HG03108 (cell line): ENCODE measurements around the gene PSKH1.
"Not testable (repeated sequence)": the region's sequence is repeated elsewhere in the genome, so short reads cannot be mapped to it uniquely, and the experiment has no call there.

ENCODE experiments used
- ATAC-seq: cut with Tn5 transposase; IDR thresholded peaks from one replicate; pipeline ENCODE4 v1.9.1; 2021; ENCODE audit warnings: moderate library complexity; ENCODE audit not compliant: unreplicated experiment

Gene PSKH1

GRCh38 chr16:67885976-67886375 lies 7.1 kb upstream of the PSKH1 start:
- ATAC-seq = no peak

- no peak for ATAC-seq
These were observed 6.7 kb upstream of the PSKH1 start for GRCh38 chr16:67886387-67886786.

- ATAC-seq = no peak
These were observed 4.7 kb upstream of the PSKH1 start for GRCh38 chr16:67888331-67888730.

- no peak for ATAC-seq
These were observed 679 bp upstream of the PSKH1 start for GRCh38 chr16:67892375-67892774.

- ATAC-seq = no peak
These were observed 817 bp downstream of the PSKH1 start for GRCh38 chr16:67893743-67894399.

- ATAC-seq = no peak
These were observed 4.2 kb downstream of the PSKH1 start for GRCh38 chr16:67897231-67897630.

GRCh38 chr16:67901734-67902133 lies 8.7 kb downstream of the PSKH1 start:
- no peak for ATAC-seq

GRCh38 chr16:67902831-67903230 lies 9.8 kb downstream of the PSKH1 start:
- no peak for ATAC-seq

- no peak for ATAC-seq
These were observed 14.5 kb downstream of the PSKH1 start for GRCh38 chr16:67907397-67908180.

GRCh38 chr16:67909056-67909742 lies 16.1 kb downstream of the PSKH1 start:
- ATAC-seq = no peak

GRCh38 chr16:67910158-67910557 lies 17.1 kb downstream of the PSKH1 start:
- no peak for ATAC-seq

- no peak for ATAC-seq
These were observed 21.9 kb downstream of the PSKH1 start for GRCh38 chr16:67914758-67915495.

- ATAC-seq = not testable (repeated sequence)
These were observed 22.4 kb downstream of the PSKH1 start for GRCh38 chr16:67915496-67915769.

- no peak for ATAC-seq
These were observed 23.0 kb downstream of the PSKH1 start for GRCh38 chr16:67915831-67916723.

GRCh38 chr16:67917140-67917851 lies 24.2 kb downstream of the PSKH1 start:
- ATAC-seq = no peak

- no peak for ATAC-seq
These were observed 24.8 kb downstream of the PSKH1 start for GRCh38 chr16:67917852-67918236.

GRCh38 chr16:67919622-67920221 lies 26.7 kb downstream of the PSKH1 start:
- no peak for ATAC-seq

- ATAC-seq = no peak
These were observed 29.2 kb downstream of the PSKH1 start for GRCh38 chr16:67922221-67922620.

- ATAC-seq = no peak
These were observed 29.7 kb downstream of the PSKH1 start for GRCh38 chr16:67922740-67923139.
